LNCAP (cell line): ENCODE data around the gene OR2C3.

Experiments
- TF ChIP-seq, protein P1 (sequence below): fragments of 450-650 bp; IDR thresholded peaks from 2 replicates; pipeline ENCODE4 v1.5.1; 2017; ENCODE audit warnings: mild to moderate bottlenecking

OR2C3 gene

DNA sequence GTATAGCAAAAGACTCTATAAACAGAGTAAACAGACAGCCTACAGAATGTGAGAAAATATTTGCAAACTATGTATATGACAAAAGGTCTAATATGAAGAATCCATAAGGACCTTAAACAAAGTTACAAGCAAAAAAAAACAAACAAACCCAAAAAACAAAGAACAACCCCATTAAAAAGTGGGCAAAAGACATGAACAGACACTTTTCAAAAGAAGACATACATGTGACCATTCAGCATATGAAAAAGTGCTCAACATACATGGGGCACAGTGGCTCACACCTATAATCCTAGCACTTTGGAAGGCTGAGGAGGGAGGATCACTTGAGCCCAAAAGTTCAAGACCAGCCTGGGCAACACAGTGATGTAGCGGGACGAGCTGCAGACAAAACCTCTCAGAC, 60.4 kb downstream of the OR2C3 start:
- TF ChIP-seq, protein P1, sequence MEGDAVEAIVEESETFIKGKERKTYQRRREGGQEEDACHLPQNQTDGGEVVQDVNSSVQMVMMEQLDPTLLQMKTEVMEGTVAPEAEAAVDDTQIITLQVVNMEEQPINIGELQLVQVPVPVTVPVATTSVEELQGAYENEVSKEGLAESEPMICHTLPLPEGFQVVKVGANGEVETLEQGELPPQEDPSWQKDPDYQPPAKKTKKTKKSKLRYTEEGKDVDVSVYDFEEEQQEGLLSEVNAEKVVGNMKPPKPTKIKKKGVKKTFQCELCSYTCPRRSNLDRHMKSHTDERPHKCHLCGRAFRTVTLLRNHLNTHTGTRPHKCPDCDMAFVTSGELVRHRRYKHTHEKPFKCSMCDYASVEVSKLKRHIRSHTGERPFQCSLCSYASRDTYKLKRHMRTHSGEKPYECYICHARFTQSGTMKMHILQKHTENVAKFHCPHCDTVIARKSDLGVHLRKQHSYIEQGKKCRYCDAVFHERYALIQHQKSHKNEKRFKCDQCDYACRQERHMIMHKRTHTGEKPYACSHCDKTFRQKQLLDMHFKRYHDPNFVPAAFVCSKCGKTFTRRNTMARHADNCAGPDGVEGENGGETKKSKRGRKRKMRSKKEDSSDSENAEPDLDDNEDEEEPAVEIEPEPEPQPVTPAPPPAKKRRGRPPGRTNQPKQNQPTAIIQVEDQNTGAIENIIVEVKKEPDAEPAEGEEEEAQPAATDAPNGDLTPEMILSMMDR, result no peak
